ENCODE measurements around the gene IGFBP2. TPM values are rescaled to one million over a fixed set of nuclear protein-coding genes. Genes with fewer than 3 reads are reported as not detected.
A peak's percentile ranks its signal among the peaks of the same experiment; 100 is the strongest.

IGFBP2 gene
- total and polyA plus RNA-seq, 2 of the 13 experiments (the other 11 are each of a cell fraction or from before 2014, with no cell fraction given), result 2.0 to 5.8 TPM

DNA sequence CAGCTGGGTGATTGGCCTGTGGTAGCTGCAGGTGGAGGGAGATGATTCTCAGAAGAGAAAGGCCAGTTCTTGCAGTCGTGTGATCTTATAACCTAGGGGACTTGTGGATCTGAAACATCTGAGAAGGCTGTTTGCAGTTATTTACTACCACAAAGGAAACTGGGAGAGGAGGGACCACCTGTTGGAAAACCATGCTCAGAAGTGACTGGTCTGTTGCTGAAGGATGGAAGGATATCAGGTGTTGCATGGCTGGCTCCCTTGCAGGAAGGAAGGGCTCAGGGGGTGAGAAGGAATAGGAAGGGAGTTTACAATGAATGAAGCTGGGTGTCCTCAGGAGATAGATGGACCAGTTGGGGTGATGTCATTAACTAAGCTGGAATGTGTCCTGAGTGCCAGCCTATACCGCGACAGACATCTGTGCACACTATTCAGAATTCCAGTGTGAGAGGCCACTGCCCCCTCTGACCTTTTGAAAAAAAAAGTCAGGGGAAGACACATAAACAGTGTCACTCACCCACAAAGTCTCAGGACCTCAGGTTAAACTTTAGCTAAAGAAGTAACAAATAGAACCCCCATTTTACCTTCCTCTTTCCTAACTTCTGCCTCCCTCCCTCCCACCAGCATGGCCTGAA lies 17.5 kb downstream of the IGFBP2 start (continued):
- TF ChIP-seq NCOA1 (CRISPR knock-in tag; IDR thresholded peaks at IDR 0.05), result no peak
- no peak for TF ChIP-seq MLLT10 (CRISPR knock-in tag; IDR thresholded peaks at IDR 0.05)
- TF ChIP-seq EZH2 (conservative IDR thresholded peaks at IDR 0.05; ENCODE audit: low read depth, low read length), result no peak
- TF ChIP-seq NKX3-1 (CRISPR knock-in tag; IDR thresholded peaks at IDR 0.05), result no peak
- no peak for TF ChIP-seq ZNF556 (CRISPR knock-in tag; IDR thresholded peaks at IDR 0.05; ENCODE audit: borderline replicate concordance)
- TF ChIP-seq ZNF292 (CRISPR knock-in tag; IDR thresholded peaks at IDR 0.05; ENCODE audit: borderline replicate concordance, low read depth), result peak; percentile 30; the same call in 1 of the 2 replicates
- no peak for TF ChIP-seq TOPORS (CRISPR knock-in tag; IDR thresholded peaks at IDR 0.05)
- TF ChIP-seq PRPF4 (IDR thresholded peaks at IDR 0.05; ENCODE audit: low read depth, low read length, poor library complexity, severe bottlenecking), result no peak
- TF ChIP-seq MED1 (CRISPR knock-in tag; IDR thresholded peaks at IDR 0.05), result peak; percentile 55
- TF ChIP-seq ZNF382 (CRISPR knock-in tag; IDR thresholded peaks at IDR 0.05; ENCODE audit: borderline replicate concordance), result no peak
- no peak for TF ChIP-seq FLYWCH1 (CRISPR knock-in tag; IDR thresholded peaks at IDR 0.05)
- no peak for TF ChIP-seq ZNF781 (CRISPR knock-in tag; IDR thresholded peaks at IDR 0.05; ENCODE audit: borderline replicate concordance, not compliant biosample characterization)
- no peak for TF ChIP-seq NCOA5 (CRISPR knock-in tag; IDR thresholded peaks at IDR 0.05)
- TF ChIP-seq RARA (CRISPR knock-in tag; IDR thresholded peaks at IDR 0.05), result peak; percentile 71
- TF ChIP-seq KAT8 (CRISPR knock-in tag; IDR thresholded peaks at IDR 0.05), result no peak; the same call in 1 of the 2 replicates
- no peak for TF ChIP-seq ZNF639 (CRISPR knock-in tag; conservative IDR thresholded peaks at IDR 0.05)
- no peak for TF ChIP-seq SIN3A (IDR thresholded peaks at IDR 0.05; ENCODE audit: borderline replicate concordance, low read depth, low read length)
- no peak for TF ChIP-seq HOXA7 (CRISPR knock-in tag; IDR thresholded peaks at IDR 0.05)
- peak; percentile 20; the same call in 1 of the 2 replicates for TF ChIP-seq KDM6A (CRISPR knock-in tag; IDR thresholded peaks at IDR 0.05; ENCODE audit: low read depth)
- TF ChIP-seq ZNF484 (CRISPR knock-in tag; IDR thresholded peaks at IDR 0.05; ENCODE audit: borderline replicate concordance, low read depth), result no peak
- TF ChIP-seq RELA (CRISPR knock-in tag; IDR thresholded peaks at IDR 0.05), result no peak
- no peak for TF ChIP-seq RAD51 (IDR thresholded peaks at IDR 0.05; ENCODE audit: borderline replicate concordance)
- no peak for TF ChIP-seq ZNF253 (CRISPR knock-in tag; IDR thresholded peaks at IDR 0.05; ENCODE audit: borderline replicate concordance)
- no peak for TF ChIP-seq YEATS4 (CRISPR knock-in tag; IDR thresholded peaks at IDR 0.05; ENCODE audit: borderline replicate concordance)
- TF ChIP-seq U2AF2 (IDR thresholded peaks at IDR 0.05; ENCODE audit: low read depth, low read length), result no peak
- TF ChIP-seq AKAP8 (CRISPR knock-in tag; IDR thresholded peaks at IDR 0.05), result no peak
- TF ChIP-seq RXRB (CRISPR knock-in tag; IDR thresholded peaks at IDR 0.05; ENCODE audit: borderline replicate concordance), result peak; percentile 76
- peak; percentile 23; the same call in 1 of the 2 replicates for TF ChIP-seq RXRA (CRISPR knock-in tag; IDR thresholded peaks at IDR 0.05)
- TF ChIP-seq ZNF619 (CRISPR knock-in tag; IDR thresholded peaks at IDR 0.05), result 0 out of 2 replicates have a peak, but pooled peaks have one; percentile 21
- TF ChIP-seq, protein P1, sequence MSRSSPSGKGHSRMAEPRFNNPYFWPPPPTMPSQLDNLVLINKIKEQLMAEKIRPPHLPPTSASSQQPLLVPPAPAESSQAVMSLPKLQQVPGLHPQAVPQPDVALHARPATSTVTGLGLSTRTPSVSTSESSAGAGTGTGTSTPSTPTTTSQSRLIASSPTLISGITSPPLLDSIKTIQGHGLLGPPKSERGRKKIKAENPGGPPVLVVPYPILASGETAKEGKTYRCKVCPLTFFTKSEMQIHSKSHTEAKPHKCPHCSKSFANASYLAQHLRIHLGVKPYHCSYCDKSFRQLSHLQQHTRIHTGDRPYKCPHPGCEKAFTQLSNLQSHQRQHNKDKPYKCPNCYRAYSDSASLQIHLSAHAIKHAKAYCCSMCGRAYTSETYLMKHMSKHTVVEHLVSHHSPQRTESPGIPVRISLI (CRISPR knock-in tag; IDR thresholded peaks at IDR 0.05; ENCODE audit: borderline replicate concordance), result peak; percentile 98
- TF ChIP-seq ZNF570 (CRISPR knock-in tag; IDR thresholded peaks at IDR 0.05; ENCODE audit: borderline replicate concordance), result no peak
- TF ChIP-seq CBX1 (IDR thresholded peaks at IDR 0.05; ENCODE audit: low read depth), result no peak
